ENCODE results near the gene STAMBP. TPM values are rescaled to one million over a fixed set of nuclear protein-coding genes. Genes with fewer than 3 reads are reported as not detected.

STAMBP gene
- total and polyA plus RNA-seq, 2 of the 4 experiments (the other 2 are of a cell fraction), result 29.7 to 38.7 TPM

DNA sequence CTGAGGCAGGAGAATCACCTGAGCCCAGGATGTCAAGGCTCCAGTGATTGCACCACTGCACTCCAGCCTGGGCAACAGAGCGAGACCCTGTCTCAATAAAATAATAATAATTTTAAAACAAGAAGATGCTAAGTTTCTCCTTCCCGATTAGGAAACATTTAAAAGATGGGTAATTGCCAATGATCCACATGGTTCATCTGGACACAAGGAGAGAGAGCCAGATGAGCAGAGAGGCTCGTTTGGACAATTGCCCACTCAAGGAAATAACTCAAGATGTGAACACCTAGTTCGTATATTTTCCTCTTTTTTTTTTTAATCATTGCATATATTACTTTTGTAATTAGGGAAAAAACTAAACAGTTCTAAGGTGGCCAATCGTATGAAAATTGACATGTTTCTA, 60.4 kb downstream of the STAMBP start:
- H3K27ac ChIP-seq (ENCODE audit: insufficient read depth, low read length), result no peak overlapping the region
- H3K23ac ChIP-seq (ENCODE audit: low read depth, low read length), result no peak overlapping the region
- peaks cover 24% of the 10 kb centered on the region for H3K9me1 ChIP-seq (ENCODE audit: insufficient read depth, low read length)
- peaks cover 12 to 33% of the 10 kb centered on the region in 2 experiments; a peak in 3 of 4 replicates for H3K79me1 ChIP-seq (ENCODE audit: low read depth in 1 of 2, low read length in 2 of 2)
- no peak overlapping the region for H3K56ac ChIP-seq (ENCODE audit: extremely low read depth, insufficient read depth, low read length)
- dilution Hi-C loops (cut with HindIII; ENCODE audit: low sequenced_read_pairs, unreplicated experiment) (no loop called here), intact Hi-C loops (cut with micrococcal nuclease) (no loop called here), in situ Hi-C loops (cut with MboI; ENCODE audit: low sequenced_read_pairs) (no loop called here)
- whole genome bisulfite sequencing, 2 experiments (ENCODE audit: extremely low coverage in 2 of 2, insufficient read length in 1 of 2), result no CpG with 5 or more reads among the region's 5 CpGs
- H2BK15ac ChIP-seq (ENCODE audit: low read depth, low read length), result no peak overlapping the region
- no peak overlapping the region for H2AFZ ChIP-seq (replicated peaks; ENCODE audit: low read length, poor library complexity)
- no peak overlapping the region for H4K5ac ChIP-seq (ENCODE audit: low read depth, low read length)
- no peaks in the 10 kb centered on the region for H3K9me3 ChIP-seq (ENCODE audit: control insufficient read depth, insufficient read depth, low read length)
- peaks cover 19% of the 10 kb centered on the region for H3K4me1 ChIP-seq (ENCODE audit: control insufficient read depth, insufficient read depth, low read length)
- H3K4me2 ChIP-seq (ENCODE audit: low read depth, low read length), result no peak overlapping the region
- no peak overlapping the region for H4K8ac ChIP-seq (ENCODE audit: low read depth in 2 of 2, low read length in 2 of 2)
- peaks cover 6% of the 10 kb centered on the region for H4K20me1 ChIP-seq (ENCODE audit: insufficient read depth, low read length)
- no peak for TF ChIP-seq FOS (IDR thresholded peaks at IDR 0.05; ENCODE audit: low read depth, low read length)
- no peak for TF ChIP-seq MAZ (IDR thresholded peaks at IDR 0.05; ENCODE audit: borderline replicate concordance, low read depth, low read length)
- TF ChIP-seq, protein P1, sequence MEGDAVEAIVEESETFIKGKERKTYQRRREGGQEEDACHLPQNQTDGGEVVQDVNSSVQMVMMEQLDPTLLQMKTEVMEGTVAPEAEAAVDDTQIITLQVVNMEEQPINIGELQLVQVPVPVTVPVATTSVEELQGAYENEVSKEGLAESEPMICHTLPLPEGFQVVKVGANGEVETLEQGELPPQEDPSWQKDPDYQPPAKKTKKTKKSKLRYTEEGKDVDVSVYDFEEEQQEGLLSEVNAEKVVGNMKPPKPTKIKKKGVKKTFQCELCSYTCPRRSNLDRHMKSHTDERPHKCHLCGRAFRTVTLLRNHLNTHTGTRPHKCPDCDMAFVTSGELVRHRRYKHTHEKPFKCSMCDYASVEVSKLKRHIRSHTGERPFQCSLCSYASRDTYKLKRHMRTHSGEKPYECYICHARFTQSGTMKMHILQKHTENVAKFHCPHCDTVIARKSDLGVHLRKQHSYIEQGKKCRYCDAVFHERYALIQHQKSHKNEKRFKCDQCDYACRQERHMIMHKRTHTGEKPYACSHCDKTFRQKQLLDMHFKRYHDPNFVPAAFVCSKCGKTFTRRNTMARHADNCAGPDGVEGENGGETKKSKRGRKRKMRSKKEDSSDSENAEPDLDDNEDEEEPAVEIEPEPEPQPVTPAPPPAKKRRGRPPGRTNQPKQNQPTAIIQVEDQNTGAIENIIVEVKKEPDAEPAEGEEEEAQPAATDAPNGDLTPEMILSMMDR (conservative IDR thresholded peaks at IDR 0.05; ENCODE audit: low read depth, low read length), result no peak
- TF ChIP-seq CHD1 (IDR thresholded peaks at IDR 0.05; ENCODE audit: low read depth, low read length), result no peak
- no peak for TF ChIP-seq RFX5 (IDR thresholded peaks at IDR 0.05; ENCODE audit: low read depth, low read length)
- no peak for TF ChIP-seq USF2 (IDR thresholded peaks at IDR 0.05; ENCODE audit: low read depth, low read length)
- TF ChIP-seq BHLHE40 (IDR thresholded peaks at IDR 0.05; ENCODE audit: low read depth, low read length), result no peak
- TF ChIP-seq CEBPB (IDR thresholded peaks at IDR 0.05; ENCODE audit: low read depth, low read length), result no peak
- TF ChIP-seq SMC3 (IDR thresholded peaks at IDR 0.05; ENCODE audit: low read depth, low read length), result no peak
- TF ChIP-seq RAD21 (IDR thresholded peaks at IDR 0.05; ENCODE audit: low read length), result no peak
- TF ChIP-seq MAFK (IDR thresholded peaks at IDR 0.05; ENCODE audit: low read depth, low read length), result no peak
- TF ChIP-seq MXI1 (IDR thresholded peaks at IDR 0.05; ENCODE audit: borderline replicate concordance, low read depth, low read length), result no peak
- no peak for TF ChIP-seq ELK1 (IDR thresholded peaks at IDR 0.05; ENCODE audit: borderline replicate concordance, low read depth, low read length)
- no peak for TF ChIP-seq RCOR1 (IDR thresholded peaks at IDR 0.05; ENCODE audit: insufficient replicate concordance, low read length)
- TF ChIP-seq NFE2L2 (IDR thresholded peaks at IDR 0.05; ENCODE audit: low read depth, low read length), result no peak
- no peak for TF ChIP-seq POLR2A (IDR thresholded peaks at IDR 0.05; ENCODE audit: low read depth, low read length)
- no peak overlapping the region for H4K91ac ChIP-seq (ENCODE audit: insufficient read depth, low read depth, low read length)
- H2BK120ac ChIP-seq (ENCODE audit: low read depth, low read length), result no peak overlapping the region
- H2AK5ac ChIP-seq (ENCODE audit: low read depth, low read length), result no peak overlapping the region
- H2BK20ac ChIP-seq (ENCODE audit: low read depth, low read length), result no peak overlapping the region
- no peaks in the 10 kb centered on the region for H3K36me3 ChIP-seq (ENCODE audit: control insufficient read depth, insufficient read depth, low read length)
- H3K4ac ChIP-seq (ENCODE audit: low read depth, low read length), result no peak overlapping the region
- no peak for ATAC-seq (ENCODE audit: low read depth)
- H3K27me3 ChIP-seq (ENCODE audit: control insufficient read depth, insufficient read depth, low read length), result no peaks in the 10 kb centered on the region
- no peak overlapping the region for H3K9ac ChIP-seq (ENCODE audit: low read depth, low read length)
- no peak overlapping the region for H3K4me3 ChIP-seq (ENCODE audit: insufficient read depth, low read depth, low read length)
- H3K18ac ChIP-seq (ENCODE audit: low read depth, low read length), result no peak overlapping the region
- CTCF ChIA-PET, result no interaction called here
- POLR2A ChIA-PET (ENCODE audit: unreplicated experiment), result no interaction called here
- BruUV-seq (replicated peaks), result no TSS peak
- DNase-seq, result no peak
- no peak overlapping the region for H2AK9ac ChIP-seq (replicated peaks; ENCODE audit: low read depth, low read length, poor library complexity)
- no peak overlapping the region for H2BK5ac ChIP-seq (ENCODE audit: low read depth, low read length, poor library complexity, severe bottlenecking)
- no peak overlapping the region for H3K14ac ChIP-seq (replicated peaks; ENCODE audit: low read depth, low read length)

Measured in IMR-90 (cell line).